IMR-90 (cell line): ENCODE measurements around the gene EHBP1. TPM values are rescaled to one million over a fixed set of nuclear protein-coding genes. Genes with fewer than 3 reads are reported as not detected.

Experiments
- microRNA-seq, 2 experiments: library from miRNA; stranded (forward) in 1 of 2; unstranded in 1 of 2; fragments of 10-50 nt in 1 of 2; fragments of <30 nt in 1 of 2; gene quantifications in 1 of 2; microRNA quantifications in 1 of 2; one replicate each; pipeline versions ENCODE3 to v1.1.0; 2013 to 2020; ENCODE audit not compliant: insufficient read depth in 1 of 2, insufficient read length in 1 of 2, unreplicated experiment in 1 of 2
- polyA plus RNA-seq, 3 experiments: library from polyadenylated mRNA; depleted of rRNA; stranded (reverse); fragments of >200 nt; gene quantifications; 2 replicates each; pipeline ENCODE4 v1.2.3, GENCODE V29; 2012; ENCODE audit warnings: low replicate concordance in 1 of 3
- small RNA-seq, 5 experiments: library from RNA; depleted of rRNA; stranded (forward); fragments of <200 nt; gene quantifications; one replicate each; pipeline ENCODE3, GENCODE V24; 2012
- total RNA-seq: library from RNA; depleted of rRNA; stranded (reverse); fragments of >200 nt; gene quantifications from 2 replicates; pipeline ENCODE4 v1.2.3, GENCODE V29; 2012; rRNA removed

The EHBP1 gene
- total and polyA plus RNA-seq, 2 of the 4 experiments (the other 2 are of a cell fraction), result 28.3 to 44.4 TPM

Small RNAs within 50 kb of the gene (microRNA-seq; reads per million reads assigned to microRNA genes)
- not detected for gene RF00019 (ENCODE audit: insufficient read depth, insufficient read length)

Small RNAs within 50 kb of the gene (small RNA-seq; reads per million reads assigned to genes)
- 0 reads per million in 5 experiments for gene RF00019

Other genes with a start within 250 kb of the EHBP1 start
- 1.3 and 2.2 TPM in 2 replicates for gene TMEM17, start 199.5 kb upstream of the EHBP1 start, total RNA-seq
- gene TMEM17, start 199.5 kb upstream of the EHBP1 start, polyA plus RNA-seq (2012; rRNA removed), result 1.2 and 1.8 TPM in 2 replicates